GM12874 (cell line): ENCODE data around the gene PAX6.

ENCODE experiments used
- TF ChIP-seq, protein P1 (sequence below): IDR thresholded peaks from 2 replicates; pipeline ENCODE4 v1.5.1; 2011; ENCODE audit warnings: low read depth, mild to moderate bottlenecking, control low read depth, low read length, moderate library complexity; ENCODE audit not compliant: insufficient read depth

The PAX6 gene

DNA sequence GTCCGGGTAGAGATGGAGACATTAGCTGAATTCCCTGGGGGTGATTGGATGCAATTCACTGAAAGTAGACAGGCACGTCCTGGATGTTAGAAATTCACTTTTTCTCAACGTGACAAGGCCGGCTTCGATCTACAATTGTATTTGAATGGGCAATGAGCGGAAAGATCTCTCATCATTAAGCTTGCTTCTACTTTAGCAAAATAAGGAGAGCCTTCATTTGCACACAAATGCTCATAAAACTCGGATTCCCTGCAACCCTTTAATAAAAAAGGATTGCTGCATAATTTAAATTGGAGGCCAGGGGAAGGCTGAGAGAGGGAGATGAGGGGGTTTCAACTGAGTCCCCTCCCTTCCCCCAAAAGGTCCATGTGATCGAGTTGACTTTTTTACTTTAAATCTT is 10.6 kb upstream of the PAX6 start:
- TF ChIP-seq, protein P1, sequence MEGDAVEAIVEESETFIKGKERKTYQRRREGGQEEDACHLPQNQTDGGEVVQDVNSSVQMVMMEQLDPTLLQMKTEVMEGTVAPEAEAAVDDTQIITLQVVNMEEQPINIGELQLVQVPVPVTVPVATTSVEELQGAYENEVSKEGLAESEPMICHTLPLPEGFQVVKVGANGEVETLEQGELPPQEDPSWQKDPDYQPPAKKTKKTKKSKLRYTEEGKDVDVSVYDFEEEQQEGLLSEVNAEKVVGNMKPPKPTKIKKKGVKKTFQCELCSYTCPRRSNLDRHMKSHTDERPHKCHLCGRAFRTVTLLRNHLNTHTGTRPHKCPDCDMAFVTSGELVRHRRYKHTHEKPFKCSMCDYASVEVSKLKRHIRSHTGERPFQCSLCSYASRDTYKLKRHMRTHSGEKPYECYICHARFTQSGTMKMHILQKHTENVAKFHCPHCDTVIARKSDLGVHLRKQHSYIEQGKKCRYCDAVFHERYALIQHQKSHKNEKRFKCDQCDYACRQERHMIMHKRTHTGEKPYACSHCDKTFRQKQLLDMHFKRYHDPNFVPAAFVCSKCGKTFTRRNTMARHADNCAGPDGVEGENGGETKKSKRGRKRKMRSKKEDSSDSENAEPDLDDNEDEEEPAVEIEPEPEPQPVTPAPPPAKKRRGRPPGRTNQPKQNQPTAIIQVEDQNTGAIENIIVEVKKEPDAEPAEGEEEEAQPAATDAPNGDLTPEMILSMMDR: no peak

DNA sequence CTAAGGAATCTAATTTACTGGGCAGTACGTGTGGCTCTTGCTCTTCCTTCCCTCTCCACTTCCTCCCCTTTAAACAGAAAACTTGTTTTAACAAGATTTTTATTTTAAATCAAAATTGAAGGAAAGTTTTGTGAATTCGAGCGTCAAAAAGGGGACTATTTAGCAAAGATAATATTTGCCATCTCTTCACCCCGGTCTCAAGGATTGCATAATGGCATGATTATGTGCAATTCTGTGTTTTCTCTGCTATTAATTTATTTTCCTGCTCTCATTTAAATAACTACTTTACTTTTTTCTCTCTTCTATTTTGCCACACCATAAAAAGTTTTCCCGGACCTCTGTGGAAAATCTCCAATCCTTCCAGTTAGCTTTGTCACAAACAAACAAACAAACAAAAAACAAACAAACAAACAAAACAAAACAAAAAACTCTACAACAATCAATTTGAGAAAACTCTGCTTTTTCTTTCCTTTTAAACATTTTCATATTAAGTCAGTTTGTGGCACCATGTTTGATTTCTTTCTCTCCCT is 10.2 kb upstream of the PAX6 start:
- TF ChIP-seq, protein P1: no peak

DNA sequence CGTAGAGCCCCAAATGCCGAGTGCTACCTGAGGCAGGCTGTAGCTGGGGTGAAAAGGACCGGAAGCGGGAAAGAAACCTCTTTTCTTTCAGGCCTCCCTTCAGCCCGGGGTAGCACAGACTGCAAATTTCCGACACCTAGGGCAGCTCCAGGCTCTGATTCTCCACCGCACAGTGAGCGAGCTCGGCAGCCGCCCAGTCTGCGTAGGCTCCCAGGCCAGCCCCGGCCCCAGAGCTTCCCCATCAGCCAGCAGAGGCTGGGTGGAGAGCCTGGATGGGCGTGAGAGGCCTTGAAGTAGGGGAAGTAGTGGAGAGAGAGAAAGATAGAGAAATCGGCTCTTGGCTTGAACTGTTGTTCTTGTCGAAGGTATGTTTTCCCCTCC is 9.3 kb upstream of the PAX6 start:
- TF ChIP-seq, protein P1: no peak

DNA sequence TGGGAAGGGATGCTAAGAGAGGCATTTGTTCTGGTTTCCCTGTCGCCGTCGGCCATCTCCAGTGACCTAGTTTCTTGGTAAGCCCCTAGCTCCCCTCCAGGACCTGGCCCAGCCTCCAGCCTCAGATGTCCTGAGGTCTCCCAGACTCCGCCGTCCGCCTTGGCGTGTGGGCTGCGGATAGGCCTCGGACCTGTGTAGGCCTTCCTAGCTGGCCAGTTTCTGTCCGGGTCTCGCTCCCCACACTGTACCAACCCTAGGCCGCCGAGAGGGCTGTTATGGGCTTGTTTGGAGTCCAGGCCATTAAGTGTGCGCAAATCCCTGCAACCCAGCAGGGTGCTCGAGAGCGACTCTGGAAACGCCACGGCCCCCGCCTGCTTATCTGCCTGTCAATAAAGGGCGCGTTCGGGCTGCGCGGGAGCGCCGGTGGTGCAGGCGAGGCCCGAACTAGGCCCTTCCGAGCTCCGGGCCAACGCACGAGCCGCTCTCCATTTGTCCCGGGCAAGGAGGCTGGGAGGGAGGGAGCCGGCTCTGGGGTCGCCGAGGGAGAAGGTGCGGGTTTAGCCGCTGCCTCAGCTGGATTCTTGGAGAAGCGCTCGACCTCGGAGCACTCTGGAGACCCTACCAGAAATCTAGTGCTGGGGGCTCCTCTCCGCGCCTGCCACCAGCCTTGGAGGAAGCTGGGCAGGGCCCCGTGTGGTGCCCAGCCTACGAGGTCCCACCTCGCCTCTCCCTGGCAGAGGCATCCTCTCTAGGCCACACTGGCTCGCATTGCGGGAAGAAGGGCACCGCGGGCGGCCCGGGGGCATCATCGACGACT is 8.7 kb upstream of the PAX6 start:
- TF ChIP-seq, protein P1: no peak

DNA sequence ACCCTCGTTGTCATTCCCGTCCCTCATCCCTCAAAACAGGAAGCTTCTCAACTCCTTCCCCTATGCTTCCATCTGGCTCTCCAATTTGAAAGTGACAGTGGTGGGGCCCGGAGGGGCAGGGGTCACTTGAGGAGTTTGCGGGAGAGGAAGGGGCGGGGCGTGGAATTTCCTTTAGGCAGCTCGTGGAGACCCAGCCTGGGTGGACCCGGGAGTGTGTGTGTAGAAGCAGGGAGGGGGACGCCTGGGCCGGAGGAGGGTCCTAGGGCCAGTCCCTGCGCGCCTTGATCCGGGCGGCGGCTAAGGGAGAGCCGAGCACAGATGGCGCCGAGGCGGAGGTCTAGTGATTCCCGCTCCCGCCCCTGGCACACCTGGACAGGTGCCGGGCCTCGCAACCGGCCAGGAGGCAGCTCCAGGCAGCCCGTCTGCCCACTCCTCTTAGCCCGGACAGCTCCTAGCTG is 7.8 kb upstream of the PAX6 start:
- TF ChIP-seq, protein P1: no peak

DNA sequence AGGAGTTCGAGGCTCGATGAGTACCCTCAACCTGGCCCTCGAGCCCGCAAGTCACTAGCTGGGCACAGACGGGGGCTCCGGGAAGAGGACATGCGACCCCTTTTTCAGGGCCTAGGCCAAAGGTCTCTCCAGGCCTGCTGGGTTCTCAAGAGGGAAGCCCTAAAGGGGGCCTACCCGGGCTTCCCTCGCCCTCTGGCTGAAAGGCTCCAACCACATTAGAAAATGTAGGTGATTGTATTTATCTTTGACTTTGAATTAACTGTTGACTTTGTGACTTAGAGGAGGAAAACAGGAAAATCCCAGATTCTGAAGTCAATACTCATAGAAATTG is 7.3 kb upstream of the PAX6 start:
- TF ChIP-seq, protein P1: no peak

DNA sequence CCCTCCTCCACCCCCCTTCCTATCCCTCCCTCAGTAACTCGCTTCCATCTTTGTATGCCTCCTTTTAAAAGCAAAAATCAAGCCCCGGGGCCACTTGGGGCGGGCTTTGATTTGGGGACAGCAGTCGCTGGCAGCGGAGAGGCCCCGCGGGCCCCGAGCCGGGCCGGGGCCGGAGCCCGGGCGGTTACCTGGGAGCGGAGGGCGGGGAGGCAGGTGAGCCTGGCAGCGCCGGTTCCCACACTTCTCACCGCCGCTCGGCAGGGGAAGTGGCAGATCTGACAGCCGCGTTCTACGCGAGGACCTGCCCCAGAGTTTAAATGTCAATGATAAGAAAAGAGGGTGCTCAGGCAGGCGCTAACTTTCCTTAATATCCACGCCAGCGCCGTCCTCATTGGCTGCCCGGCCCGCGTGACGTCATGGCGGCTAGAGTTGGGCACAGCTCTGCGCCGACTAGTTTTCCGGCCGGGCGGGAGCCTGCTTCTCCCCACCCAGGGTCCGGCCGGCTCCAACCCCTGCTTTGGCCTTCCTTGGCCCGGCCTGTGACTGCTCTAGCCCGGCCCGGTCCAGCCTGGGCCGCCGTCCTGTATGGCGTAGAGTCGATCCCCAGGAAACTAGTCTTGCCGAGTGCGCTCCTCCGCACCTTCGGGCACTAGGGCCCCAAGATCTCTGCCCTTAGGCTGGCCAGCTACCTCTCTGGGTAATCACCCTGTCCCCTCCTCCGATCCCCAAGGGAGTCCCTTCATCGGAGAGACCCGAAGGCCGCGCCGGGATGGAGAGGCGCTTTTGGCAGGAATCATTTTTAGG is 6.7 kb upstream of the PAX6 start:
- TF ChIP-seq, protein P1: no peak
